A549 treated with CpdA at 1 μM for 4 hours (cell line): ENCODE data around the gene PPP1R12C. TPM values are rescaled to one million over a fixed set of nuclear protein-coding genes. Genes with fewer than 3 reads are reported as not detected.

Source experiments
- total RNA-seq: library from RNA; stranded (reverse); fragments of 200-300 nt; extraction: Qiagen RNA extraction; gene quantifications from 5 replicates; pipeline ENCODE4 v1.2.3, GENCODE V29; 2022; ENCODE audit warnings: low read depth

PPP1R12C gene
- 59.8 to 96.4 TPM (median 87.1 TPM) in 5 replicates for total RNA-seq

DNA sequence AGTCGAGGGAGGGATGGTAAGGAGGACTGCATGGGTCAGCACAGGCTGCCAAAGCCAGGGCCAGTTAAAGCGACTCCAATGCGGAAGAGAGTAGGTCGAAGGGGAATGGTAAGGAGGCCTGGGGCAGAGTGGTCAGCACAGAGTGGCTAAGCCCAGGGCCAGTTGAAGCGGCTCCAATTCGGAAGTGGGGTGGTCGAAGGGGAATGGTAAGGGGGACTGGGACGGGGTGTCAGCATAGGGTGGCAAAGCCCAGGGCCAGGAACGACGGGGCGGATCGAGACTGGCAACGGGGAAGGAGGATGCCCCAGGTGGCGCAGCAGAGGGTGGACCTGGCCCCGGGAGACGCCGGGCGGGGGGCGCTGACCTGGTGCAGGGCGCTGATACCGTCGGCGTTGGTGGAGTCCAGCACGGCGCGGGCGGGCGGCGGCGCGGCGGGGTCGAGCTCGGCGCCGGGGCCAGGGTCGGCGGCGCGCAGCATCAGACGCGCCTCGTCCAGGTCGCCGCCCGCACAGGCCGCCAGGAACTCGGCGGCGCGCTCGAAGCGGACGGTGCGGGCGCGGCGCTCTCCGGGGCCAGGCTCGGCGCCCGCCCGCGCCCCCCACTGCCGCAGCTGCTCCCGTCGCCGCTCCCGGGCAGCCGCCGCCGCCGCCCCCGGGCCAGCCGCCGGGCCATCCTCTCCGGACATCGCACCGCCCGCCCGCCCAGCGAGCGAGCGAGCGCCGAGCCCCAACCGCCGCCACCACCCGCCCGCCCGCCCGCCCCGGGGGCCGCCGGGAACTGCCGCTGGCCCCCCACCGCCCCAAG lies at the start of gene PPP1R12C:
PPP1R12C (minus strand) TSS at position 779 of the 804 bp plus-strand sequence; CDS start at position 685, 94 bp downstream.

GRCh38 chr19:55166530-55167268 lies 49.3 kb upstream of the PPP1R12C start, which contains the start of gene DNAAF3:
Gene DNAAF3, minus strand, starts transcription at chr19:55166613. Its CDS starts 200 bp downstream, at chr19:55166413.

GRCh38 chr19:55157064-55157908 lies 39.8 kb upstream of the PPP1R12C start, which contains the start of gene TNNI3:
Gene TNNI3, minus strand, starts transcription at chr19:55157732. Its CDS starts 143 bp downstream, at chr19:55157589.

GRCh38 chr19:55149078-55150003 lies 31.9 kb upstream of the PPP1R12C start, which contains the start of gene TNNT1:
Gene TNNT1, minus strand, starts transcription at chr19:55149206. Its CDS starts 2,049 bp downstream, at chr19:55147157.

DNA sequence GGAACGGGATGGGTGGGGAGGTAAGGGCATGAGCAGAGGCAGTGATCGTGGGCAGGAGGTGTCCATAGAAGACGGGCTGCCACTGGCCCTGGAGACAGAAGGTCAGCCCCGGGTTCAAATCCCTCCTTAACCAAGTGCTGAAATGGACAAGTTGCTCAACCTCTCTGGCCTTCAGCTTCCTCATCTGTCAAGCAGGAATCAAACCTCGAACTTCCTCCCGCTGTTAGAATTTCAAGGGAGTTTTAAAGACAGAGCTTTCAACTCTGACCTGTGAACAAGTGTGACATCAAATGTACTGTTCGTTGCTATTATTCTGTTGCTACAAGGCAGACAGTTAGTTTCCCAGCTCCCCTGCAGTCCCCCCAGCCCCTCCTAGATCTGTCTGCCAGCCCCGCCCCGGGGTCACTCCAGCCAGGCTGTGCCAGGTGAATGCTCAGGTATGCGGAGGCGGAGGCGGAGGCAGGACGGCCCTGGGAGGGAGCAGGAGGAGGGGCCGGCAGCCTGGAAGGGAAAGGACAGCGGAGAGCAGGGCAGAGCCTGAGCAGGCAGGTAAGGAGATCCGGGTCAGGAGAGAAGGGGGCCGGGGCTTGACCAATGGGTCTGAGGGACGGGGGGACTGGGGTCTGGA lies 42.0 kb downstream of the PPP1R12C start, which contains the start of gene EPS8L1:
EPS8L1 (plus strand) TSS at position 499 of the 628 bp plus-strand sequence. CDS start 576 bp downstream, outside the sequence.

DNA sequence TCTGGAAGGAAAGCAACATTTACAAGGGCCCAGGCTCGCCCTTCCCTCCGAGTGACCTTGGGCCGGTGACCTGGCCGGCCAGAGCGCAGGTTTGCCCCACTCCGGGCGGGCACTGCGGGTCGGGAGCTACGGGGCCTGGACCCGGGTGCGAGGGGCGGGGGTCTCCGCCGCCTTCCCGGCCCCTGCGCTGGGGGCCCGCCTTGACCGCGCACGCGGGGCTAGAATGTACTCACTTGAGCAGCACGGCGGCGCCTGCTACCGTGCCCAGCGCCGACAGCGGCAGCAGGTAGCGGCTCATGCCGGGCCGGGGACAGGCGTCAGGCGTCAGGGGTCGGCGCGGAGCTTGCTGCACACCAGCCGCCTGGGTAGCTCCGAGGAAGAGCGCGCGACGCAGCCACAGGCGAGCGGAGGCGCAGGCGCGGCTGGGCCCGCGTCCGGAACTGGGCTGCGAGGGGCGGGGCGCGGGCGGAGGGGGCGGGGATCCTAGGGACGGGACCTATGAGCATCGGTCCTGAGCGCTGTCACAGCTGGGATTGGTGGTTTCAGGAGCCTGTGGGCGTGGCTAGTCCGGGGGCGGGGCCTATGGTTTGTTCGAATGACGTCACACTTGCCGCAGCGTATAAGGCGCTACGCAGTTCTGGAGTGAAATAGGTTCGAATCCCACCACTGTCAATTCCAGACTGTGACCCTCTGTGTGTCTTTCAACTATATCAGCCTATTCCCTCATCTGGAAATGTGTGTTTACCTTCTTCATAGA lies 54.5 kb downstream of the PPP1R12C start, which contains the start of gene RDH13:
RDH13 (minus strand) TSS at position 414 of the 757 bp plus-strand sequence; CDS start at position 298, 116 bp downstream.

Other genes starting within 250 kb of the PPP1R12C start
- not detected in 5 replicates for gene FCAR, start 243.4 kb downstream of the PPP1R12C start, total RNA-seq
- gene NCR1, start 211.5 kb downstream of the PPP1R12C start, total RNA-seq, result not detected in 5 replicates
- not detected in 5 replicates for gene NLRP7, start 170.1 kb downstream of the PPP1R12C start, total RNA-seq
- 25.2 to 28.8 TPM (median 27.0 TPM) in 5 replicates for gene NLRP2, start 151.3 kb downstream of the PPP1R12C start, total RNA-seq
- 0.13 to 0.45 TPM (median 0.27 TPM) in 4 of 5 replicates, not detected in the other for gene GP6, start 79.4 kb downstream of the PPP1R12C start, total RNA-seq
- gene RDH13, start 54.5 kb downstream of the PPP1R12C start, total RNA-seq, result 16.4 to 22.6 TPM (median 18.4 TPM) in 5 replicates
- 5.0 to 7.1 TPM (median 5.3 TPM) in 5 replicates for gene EPS8L1, start 41.8 kb downstream of the PPP1R12C start, total RNA-seq
- gene TNNT1, start 31.6 kb upstream of the PPP1R12C start, total RNA-seq, result 115 to 148 TPM (median 126 TPM) in 5 replicates
- gene TNNI3, start 40.1 kb upstream of the PPP1R12C start, total RNA-seq, result 6.7 to 8.9 TPM (median 7.7 TPM) in 5 replicates
- gene DNAAF3, start 49.0 kb upstream of the PPP1R12C start, total RNA-seq, result 5.2 to 7.2 TPM (median 6.9 TPM) in 5 replicates
- 3.0 to 4.6 TPM (median 3.5 TPM) in 5 replicates for gene SYT5, start 62.7 kb upstream of the PPP1R12C start, total RNA-seq
- gene PTPRH, start 91.9 kb upstream of the PPP1R12C start, total RNA-seq, result 2.9 to 6.6 TPM (median 5.6 TPM) in 5 replicates
- gene TMEM86B, start 111.1 kb upstream of the PPP1R12C start, total RNA-seq, result 2.7 to 6.3 TPM (median 5.5 TPM) in 5 replicates
- 98.6 to 127 TPM (median 124 TPM) in 5 replicates for gene PPP6R1, start 141.4 kb upstream of the PPP1R12C start, total RNA-seq
- gene HSPBP1, start 162.5 kb upstream of the PPP1R12C start, total RNA-seq, result 118 to 146 TPM (median 136 TPM) in 5 replicates
- gene BRSK1, start 166.4 kb upstream of the PPP1R12C start, total RNA-seq, result 4.3 to 6.1 TPM (median 5.0 TPM) in 5 replicates
- gene TMEM150B, start 207.7 kb upstream of the PPP1R12C start, total RNA-seq, result 0.06 to 0.27 TPM (median 0.19 TPM) in 3 of 5 replicates, not detected in the others
- gene KMT5C, start 222.2 kb upstream of the PPP1R12C start, total RNA-seq, result 8.1 to 12.2 TPM (median 10.3 TPM) in 5 replicates
- 0.83 to 1.5 TPM (median 1.1 TPM) in 5 replicates for gene COX6B2, start 237.1 kb upstream of the PPP1R12C start, total RNA-seq
- 0.10 to 0.25 TPM (median 0.17 TPM) in 4 of 5 replicates, not detected in the other for gene GARIN5B, start 245.6 kb upstream of the PPP1R12C start, total RNA-seq